Upper lobe of left lung (tissue), 4 donors: ENCODE measurements around the gene SIGLEC10.

Source experiments
- POLR2A ChIP-seq, 4 donors: fragments of 450-650 bp; IDR thresholded peaks; one replicate each; pipeline ENCODE4 v1.5.1; 2016 to 2017; ENCODE audit warnings: antibody characterized with exemption in 4 of 4, mild to moderate bottlenecking in 2 of 4
- POLR2AphosphoS5 ChIP-seq, 2 donors: sonication (generic); formaldehyde crosslinking; IDR thresholded peaks; one replicate each; pipeline ENCODE4 v1.5.1; 2017; ENCODE audit warnings: antibody characterized with exemption in 2 of 2
- TF ChIP-seq, protein P1 (sequence below), 6 experiments: fragments of 450-650 bp in 4 of 6; fragments of 200-600 bp in 2 of 6; sonication (generic) in 2 of 6; IDR thresholded peaks; one replicate each; pipeline ENCODE4 v1.5.1; 2016 to 2019; ENCODE audit warnings: antibody characterized with exemption in 6 of 6

DNA sequence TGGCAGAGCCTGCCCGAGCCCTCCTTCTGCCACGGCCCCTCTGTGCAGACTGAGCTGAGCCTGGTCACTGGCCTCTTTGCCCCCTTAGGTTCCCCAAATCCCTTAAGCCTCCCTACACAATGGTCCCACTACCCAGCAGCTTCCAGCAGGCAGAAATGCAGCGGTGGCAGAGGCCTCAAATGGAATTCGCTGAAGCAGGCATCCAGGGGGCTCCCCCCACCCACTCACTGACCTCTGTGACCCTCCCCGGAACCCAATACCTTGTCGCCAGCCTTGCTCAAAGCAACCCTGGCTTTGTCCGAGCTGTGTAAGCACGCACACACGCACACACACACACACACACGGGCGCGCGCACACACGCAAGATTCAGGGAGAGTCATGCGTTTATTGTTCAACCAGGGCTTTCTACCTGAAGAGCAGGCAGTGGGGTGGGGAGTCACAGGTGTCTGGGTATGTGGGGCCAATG, 29.5 kb downstream of the SIGLEC10 start, which contains the start of gene LIM2:
- TF ChIP-seq, protein P1, sequence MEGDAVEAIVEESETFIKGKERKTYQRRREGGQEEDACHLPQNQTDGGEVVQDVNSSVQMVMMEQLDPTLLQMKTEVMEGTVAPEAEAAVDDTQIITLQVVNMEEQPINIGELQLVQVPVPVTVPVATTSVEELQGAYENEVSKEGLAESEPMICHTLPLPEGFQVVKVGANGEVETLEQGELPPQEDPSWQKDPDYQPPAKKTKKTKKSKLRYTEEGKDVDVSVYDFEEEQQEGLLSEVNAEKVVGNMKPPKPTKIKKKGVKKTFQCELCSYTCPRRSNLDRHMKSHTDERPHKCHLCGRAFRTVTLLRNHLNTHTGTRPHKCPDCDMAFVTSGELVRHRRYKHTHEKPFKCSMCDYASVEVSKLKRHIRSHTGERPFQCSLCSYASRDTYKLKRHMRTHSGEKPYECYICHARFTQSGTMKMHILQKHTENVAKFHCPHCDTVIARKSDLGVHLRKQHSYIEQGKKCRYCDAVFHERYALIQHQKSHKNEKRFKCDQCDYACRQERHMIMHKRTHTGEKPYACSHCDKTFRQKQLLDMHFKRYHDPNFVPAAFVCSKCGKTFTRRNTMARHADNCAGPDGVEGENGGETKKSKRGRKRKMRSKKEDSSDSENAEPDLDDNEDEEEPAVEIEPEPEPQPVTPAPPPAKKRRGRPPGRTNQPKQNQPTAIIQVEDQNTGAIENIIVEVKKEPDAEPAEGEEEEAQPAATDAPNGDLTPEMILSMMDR (IDR thresholded peaks at IDR 0.05) = no peak
- TF ChIP-seq POLR2A (IDR thresholded peaks at IDR 0.05) (no peak), POLR2AphosphoS5 (IDR thresholded peaks at IDR 0.05) (no peak)
